GM19438 (cell line): Measurements from ENCODE around the gene CHD6.

Experiments
- ATAC-seq: cut with Tn5 transposase; IDR thresholded peaks from one replicate; pipeline ENCODE4 v1.9.1; 2021; ENCODE audit warnings: low read depth; ENCODE audit not compliant: unreplicated experiment

Gene CHD6, protein sequence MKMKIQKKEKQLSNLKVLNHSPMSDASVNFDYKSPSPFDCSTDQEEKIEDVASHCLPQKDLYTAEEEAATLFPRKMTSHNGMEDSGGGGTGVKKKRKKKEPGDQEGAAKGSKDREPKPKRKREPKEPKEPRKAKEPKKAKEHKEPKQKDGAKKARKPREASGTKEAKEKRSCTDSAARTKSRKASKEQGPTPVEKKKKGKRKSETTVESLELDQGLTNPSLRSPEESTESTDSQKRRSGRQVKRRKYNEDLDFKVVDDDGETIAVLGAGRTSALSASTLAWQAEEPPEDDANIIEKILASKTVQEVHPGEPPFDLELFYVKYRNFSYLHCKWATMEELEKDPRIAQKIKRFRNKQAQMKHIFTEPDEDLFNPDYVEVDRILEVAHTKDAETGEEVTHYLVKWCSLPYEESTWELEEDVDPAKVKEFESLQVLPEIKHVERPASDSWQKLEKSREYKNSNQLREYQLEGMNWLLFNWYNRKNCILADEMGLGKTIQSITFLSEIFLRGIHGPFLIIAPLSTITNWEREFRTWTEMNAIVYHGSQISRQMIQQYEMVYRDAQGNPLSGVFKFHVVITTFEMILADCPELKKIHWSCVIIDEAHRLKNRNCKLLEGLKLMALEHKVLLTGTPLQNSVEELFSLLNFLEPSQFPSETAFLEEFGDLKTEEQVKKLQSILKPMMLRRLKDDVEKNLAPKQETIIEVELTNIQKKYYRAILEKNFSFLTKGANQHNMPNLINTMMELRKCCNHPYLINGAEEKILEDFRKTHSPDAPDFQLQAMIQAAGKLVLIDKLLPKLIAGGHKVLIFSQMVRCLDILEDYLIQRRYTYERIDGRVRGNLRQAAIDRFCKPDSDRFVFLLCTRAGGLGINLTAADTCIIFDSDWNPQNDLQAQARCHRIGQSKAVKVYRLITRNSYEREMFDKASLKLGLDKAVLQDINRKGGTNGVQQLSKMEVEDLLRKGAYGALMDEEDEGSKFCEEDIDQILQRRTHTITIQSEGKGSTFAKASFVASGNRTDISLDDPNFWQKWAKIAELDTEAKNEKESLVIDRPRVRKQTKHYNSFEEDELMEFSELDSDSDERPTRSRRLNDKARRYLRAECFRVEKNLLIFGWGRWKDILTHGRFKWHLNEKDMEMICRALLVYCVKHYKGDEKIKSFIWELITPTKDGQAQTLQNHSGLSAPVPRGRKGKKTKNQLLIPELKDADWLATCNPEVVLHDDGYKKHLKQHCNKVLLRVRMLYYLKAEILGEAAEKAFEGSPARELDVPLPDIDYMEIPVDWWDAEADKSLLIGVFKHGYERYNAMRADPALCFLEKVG (N-terminal part only)

GRCh38 chr20:41617902-41618806, at the start of gene CHD6:
Gene CHD6, minus strand, starts transcription at chr20:41618377. Its CDS starts 67,040 bp downstream, at chr20:41551337.
- ATAC-seq, result peak; percentile 96

DNA sequence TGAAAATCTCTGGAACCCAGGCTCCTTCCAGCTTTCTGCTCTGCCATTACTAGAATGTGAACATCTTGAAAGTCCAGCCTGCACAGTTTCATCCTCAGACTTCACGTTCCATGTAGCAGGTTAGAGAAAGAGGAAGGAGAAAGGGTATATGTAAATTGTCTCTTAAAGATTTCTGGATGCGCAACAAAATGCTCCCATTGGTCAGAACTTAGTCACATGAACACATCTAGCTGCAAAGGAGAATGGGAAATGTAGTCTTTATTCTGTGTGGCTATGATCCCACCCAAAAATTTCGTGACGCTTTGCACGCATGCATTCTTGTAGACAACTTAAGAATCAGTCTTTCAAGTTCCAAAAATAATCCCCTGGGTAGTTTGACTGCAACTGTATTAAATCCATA, 46.4 kb upstream of the CHD6 start:
- peak; percentile 64 for ATAC-seq

DNA sequence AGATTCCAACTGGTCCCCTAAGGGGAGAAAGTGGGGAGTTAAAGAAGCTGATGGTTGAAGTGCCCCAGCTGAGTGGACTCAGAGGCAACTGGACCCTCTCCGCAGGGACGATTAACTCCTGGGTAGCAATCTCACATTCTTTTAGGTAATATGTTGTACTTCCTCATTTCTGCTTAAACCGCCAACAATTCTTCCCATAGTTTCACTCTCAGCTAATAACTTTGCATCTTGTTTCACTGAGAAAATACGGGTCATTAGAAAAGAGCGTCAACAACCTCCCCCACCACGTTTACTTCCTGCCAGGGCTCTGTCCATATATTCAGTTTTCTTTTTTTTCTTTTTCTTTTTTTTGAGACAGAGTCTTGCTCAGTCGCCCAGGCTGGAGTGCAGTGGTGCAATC, 39.5 kb upstream of the CHD6 start:
- no peak for ATAC-seq

DNA sequence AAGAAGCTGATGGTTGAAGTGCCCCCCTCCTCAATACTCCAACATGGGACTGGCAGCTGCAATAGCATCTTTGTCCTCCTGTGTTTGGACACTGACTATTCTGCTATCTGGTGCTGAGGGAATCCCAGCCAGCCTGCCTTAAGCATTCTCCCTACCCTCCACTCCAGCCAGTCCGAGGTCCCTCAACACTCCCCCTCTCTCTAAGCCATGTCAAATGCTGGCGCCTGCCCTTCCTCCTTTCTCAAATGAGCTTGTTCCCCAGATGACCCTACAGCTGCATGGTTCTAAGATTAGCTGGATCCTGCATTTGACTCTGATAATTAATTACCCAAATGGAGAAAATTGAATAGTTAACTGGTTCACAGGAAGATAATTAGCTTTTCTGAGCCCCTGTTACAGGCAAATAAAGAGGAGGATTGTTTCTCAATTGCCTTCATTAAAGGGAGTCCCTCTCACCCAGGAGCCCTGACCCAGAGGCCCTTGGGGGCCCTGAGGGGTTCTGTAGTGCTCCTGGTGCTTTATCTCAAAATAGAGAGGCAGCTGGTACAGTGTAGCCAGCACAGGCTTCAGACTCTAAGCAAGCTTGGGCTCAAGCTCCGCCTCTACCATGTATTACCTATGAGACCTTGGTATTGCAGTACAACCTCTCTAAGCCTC, 37.9 kb upstream of the CHD6 start:
- no peak for ATAC-seq

DNA sequence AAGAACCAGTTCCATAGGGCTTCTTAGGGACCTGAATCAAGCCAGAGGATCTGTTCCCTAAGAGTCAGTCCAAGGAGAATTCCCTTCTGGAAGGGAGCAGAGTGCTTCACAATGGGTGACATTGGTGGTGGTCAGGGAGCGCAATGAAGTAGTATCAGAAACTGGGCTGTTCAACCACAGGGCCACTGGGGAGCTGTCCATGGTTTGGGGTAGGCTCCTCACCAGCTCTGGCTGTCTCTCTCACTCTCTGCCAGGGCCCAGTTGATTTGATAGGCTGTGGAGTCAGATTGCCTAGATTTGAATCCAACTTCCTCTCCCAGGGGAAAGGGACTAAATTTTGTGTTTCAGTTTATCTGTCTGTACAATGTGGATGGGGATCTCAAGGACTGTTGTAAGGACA, 36.7 kb upstream of the CHD6 start:
- ATAC-seq, result no peak

DNA sequence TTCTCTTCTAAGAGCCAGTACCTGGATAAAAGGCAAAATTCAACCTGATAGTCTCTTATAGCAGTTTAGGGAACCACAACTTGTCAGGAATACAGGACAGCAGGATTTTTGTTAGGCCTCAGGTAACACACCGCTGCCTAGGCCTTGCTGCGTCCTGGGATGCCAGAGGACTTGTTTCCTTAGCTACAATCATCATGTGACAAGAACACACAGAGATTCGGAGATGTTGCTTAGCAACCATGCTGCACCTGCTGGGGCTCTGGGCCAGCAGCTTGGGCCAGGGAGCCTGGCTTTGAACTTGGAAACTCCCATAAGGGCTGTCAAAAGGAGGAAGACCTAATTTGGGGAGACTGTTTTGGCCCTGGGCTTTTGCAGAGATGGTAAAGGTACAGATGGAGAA, 36.1 kb upstream of the CHD6 start:
- no peak for ATAC-seq

- no peak for ATAC-seq
Measured at GRCh38 chr20:41650231-41650948, 32.2 kb upstream of the CHD6 start.

GRCh38 chr20:41649489-41649888, 31.3 kb upstream of the CHD6 start:
- ATAC-seq, result no peak

GRCh38 chr20:41645372-41645771, 27.2 kb upstream of the CHD6 start:
- no peak for ATAC-seq

- ATAC-seq, result no peak
Measured at GRCh38 chr20:41643504-41643938, 25.3 kb upstream of the CHD6 start.

DNA sequence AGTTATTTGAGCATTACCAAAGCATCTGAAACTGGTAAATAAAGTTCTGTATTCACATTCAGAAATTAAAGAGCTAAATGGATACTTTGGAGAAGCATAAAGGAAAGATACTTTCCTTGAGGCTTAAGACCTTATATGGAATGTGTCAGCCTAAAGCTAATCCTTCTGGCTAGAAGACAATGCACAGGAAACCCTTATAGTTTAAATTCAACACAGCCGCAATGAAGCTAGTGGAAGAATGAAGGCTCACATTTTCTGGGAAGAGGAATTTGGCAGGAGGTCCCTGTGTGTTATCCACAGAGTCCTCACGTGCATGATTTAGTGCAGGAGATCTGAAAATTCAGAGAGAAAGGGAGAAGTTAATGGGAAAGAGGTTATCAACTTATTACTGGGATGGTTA, 21.5 kb upstream of the CHD6 start:
- no peak for ATAC-seq

- ATAC-seq, result no peak
Measured at GRCh38 chr20:41638456-41638855, 20.3 kb upstream of the CHD6 start.

DNA sequence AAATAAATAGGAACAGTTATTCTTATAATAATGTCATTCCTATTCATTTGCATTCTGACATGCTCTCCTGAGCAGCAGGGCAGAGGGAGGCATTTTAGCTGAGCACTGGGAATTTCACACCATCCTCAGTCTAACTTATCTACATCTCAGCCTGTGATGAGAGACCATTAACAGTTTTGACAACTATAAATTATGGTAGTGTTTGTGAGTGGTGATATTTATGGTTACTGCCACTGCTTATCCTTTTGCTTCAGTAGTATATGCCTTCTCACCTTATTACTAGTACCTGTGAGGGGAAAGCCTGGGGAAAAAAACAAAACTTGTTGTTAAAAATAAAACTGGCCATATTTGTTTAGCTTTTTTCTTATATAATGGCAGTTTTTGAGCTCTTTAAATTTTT, 17.0 kb upstream of the CHD6 start:
- ATAC-seq, result no peak

DNA sequence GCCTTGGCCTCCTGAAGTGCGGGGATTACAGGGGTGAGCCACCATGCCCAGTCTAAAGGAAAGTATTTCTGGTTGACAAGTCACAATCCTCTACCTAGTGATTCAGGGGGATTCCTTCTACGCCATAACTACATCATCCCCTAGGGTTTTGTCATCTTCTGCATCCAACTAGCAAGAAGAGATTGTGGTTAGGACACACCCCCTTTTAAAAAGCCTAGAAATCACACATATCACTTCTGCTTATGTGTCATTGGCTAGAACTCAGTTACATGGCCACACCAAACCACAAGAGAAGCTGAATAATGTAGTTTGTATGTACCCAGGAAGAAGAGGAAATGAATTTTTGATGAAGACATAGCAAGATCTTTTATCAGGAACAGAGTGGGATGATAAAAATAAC, 14.7 kb upstream of the CHD6 start:
- no peak for ATAC-seq

DNA sequence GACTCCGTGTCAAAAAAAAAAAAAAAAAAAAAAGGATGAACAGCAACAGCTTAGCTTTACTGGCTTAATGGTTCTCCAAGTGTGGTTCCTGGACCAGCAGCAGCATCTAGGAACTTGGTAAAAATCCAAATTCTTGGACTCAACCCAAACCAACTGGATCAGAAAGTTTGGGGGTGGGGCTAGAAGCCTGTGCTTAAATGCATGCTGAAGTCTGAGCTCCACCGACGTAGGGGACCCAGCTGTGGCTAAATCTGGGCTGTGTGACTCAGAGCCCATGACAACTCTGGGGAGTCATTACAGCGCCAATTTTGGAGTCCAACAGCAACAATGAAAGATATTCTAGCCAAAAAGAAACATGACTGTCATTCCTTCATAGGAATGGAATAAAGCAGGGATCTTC, 13.6 kb upstream of the CHD6 start:
- ATAC-seq, result no peak

GRCh38 chr20:41630846-41631245, 12.7 kb upstream of the CHD6 start:
- no peak for ATAC-seq

DNA sequence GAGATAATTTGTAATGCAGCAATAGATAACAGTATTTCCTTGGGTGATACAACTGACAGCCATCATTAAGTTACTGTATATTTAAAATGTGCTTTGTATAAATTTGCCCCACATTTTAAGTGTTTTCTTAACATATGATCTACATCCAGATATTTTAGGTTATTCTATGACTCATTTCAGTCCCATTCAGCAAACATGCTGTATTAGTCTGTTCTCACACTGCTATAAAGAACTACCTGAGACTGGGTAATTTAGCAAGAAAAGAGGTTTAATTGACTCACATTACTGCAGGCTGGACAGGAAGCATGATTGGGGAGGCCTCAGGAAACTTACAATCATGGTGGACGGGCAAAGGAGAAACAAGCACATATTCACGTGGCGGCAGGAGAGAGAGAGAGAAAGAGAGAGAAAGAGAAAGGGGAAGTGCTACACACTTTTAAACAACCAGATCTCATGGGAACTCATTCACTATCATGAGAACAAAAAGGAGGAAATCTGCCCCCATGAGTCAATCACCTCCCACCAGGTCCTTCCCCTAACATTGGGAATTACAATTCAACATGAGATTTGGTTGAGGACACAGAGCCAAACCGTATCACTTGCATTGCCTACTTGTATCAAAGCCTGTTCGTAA, 9.6 kb upstream of the CHD6 start:
- no peak for ATAC-seq

GRCh38 chr20:41627001-41627495, 8.9 kb upstream of the CHD6 start:
- ATAC-seq, result no peak
